Epithelial cell of esophagus (primary cell): Measurements from ENCODE around the gene ACSL5.

ENCODE experiments used
- DNase-seq: peaks from one replicate; pipeline ENCODE4 v3.0.0; 2010; ENCODE audit warnings: low read depth
- H3K4me3 ChIP-seq: 2 replicates; pipeline ENCODE4 v1.5.1; 2011; ENCODE audit warnings: mild to moderate bottlenecking, low read length, control low read depth
- TF ChIP-seq, protein P1 (sequence below): IDR thresholded peaks from 2 replicates; pipeline ENCODE4 v1.5.1; 2011; ENCODE audit warnings: low read depth, mild to moderate bottlenecking, low read length, control low read depth, inconsistent platforms; ENCODE audit not compliant: insufficient read depth; ENCODE audit errors: missing control alignments

Gene ACSL5

DNA sequence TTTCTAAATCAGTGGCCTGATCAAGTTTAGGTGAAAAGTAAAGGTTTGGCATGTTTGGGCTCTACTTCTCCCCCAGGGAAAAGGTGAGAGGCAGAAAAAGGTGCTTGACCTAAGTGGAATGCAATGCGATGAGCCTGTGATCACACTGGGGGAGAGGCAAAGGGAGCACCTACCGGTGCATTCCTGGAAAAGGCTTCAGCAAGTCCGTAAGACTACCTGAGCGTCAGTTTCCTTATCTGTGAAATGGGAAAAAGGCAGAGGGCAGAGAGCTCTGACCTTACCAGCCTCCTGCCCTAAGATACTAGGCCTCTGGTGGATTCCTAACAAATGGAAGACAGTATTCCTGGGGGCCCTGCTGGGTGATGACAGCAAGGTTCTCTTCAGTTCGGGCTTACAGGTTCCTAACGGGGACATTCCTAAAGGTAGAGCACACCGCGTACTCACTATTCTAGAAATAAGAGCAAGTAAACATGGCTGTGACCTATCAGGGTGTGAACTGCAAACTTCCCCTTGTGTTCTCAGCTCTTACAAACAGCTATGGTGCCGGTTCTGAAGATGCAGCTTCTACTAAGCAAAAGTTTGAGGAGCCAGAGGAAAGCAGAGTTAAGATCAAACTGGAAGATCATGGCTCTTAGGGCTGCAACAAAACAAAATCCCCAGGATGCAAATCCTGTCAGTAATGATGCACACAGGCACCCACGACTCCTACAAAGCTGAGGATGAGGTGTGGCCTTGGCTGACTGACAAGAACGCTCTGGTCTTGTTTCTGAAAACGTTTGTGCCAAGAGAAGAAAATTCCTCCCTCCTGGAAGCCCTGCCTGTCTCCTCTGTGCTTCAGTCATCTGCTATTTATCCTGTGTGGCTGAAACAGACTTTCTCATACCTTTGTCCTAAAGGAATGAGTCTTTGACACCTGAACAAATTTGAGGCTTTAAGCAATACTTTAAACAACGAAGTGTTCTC, 13.3 kb upstream of the ACSL5 start:
- peak; percentile 74 for DNase-seq
- TF ChIP-seq, protein P1, sequence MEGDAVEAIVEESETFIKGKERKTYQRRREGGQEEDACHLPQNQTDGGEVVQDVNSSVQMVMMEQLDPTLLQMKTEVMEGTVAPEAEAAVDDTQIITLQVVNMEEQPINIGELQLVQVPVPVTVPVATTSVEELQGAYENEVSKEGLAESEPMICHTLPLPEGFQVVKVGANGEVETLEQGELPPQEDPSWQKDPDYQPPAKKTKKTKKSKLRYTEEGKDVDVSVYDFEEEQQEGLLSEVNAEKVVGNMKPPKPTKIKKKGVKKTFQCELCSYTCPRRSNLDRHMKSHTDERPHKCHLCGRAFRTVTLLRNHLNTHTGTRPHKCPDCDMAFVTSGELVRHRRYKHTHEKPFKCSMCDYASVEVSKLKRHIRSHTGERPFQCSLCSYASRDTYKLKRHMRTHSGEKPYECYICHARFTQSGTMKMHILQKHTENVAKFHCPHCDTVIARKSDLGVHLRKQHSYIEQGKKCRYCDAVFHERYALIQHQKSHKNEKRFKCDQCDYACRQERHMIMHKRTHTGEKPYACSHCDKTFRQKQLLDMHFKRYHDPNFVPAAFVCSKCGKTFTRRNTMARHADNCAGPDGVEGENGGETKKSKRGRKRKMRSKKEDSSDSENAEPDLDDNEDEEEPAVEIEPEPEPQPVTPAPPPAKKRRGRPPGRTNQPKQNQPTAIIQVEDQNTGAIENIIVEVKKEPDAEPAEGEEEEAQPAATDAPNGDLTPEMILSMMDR: no peak
- no peak overlapping the region for H3K4me3 ChIP-seq

GRCh38 chr10:112361951-112362751, 11.8 kb upstream of the ACSL5 start:
- DNase-seq: peak; percentile 19
- TF ChIP-seq, protein P1: no peak
- H3K4me3 ChIP-seq: no peak overlapping the region

- no peak for DNase-seq
- TF ChIP-seq, protein P1: no peak
Observed at GRCh38 chr10:112362833-112363232, 11.1 kb upstream of the ACSL5 start.

GRCh38 chr10:112363696-112364688, 9.9 kb upstream of the ACSL5 start:
- TF ChIP-seq, protein P1: no peak
- H3K4me3 ChIP-seq: no peak overlapping the region
- DNase-seq: no peak

More at GRCh38 chr10:112362833-112363232, 11.1 kb upstream of the ACSL5 start:
- no peak overlapping the region for H3K4me3 ChIP-seq

- TF ChIP-seq, protein P1: no peak
- no peak overlapping the region for H3K4me3 ChIP-seq
- DNase-seq: no peak
Observed at GRCh38 chr10:112365014-112365432, 8.9 kb upstream of the ACSL5 start.

DNA sequence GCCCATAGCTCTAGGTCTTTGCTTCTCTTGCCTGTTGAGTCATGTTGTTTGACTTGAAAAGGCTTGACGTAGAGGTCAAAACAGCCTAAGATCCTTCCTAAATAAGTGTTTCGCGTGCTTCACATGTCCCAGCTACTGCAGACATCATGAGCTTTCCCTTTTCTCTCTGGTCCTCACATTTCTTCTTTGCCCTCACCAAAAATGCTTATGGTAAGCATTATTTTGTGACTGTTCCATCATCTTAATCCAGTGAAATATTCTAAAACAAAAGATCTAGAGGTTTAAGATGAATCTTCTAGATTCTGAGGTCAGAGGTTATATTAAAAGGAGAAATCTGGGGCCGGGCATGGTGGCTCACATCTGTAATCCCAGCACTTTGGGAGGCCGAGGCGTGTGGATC, 8.5 kb upstream of the ACSL5 start:
- no peak overlapping the region for H3K4me3 ChIP-seq
- TF ChIP-seq, protein P1: no peak
- DNase-seq: no peak
